ENCODE data around the gene SLC6A1.

SLC6A1 gene

DNA sequence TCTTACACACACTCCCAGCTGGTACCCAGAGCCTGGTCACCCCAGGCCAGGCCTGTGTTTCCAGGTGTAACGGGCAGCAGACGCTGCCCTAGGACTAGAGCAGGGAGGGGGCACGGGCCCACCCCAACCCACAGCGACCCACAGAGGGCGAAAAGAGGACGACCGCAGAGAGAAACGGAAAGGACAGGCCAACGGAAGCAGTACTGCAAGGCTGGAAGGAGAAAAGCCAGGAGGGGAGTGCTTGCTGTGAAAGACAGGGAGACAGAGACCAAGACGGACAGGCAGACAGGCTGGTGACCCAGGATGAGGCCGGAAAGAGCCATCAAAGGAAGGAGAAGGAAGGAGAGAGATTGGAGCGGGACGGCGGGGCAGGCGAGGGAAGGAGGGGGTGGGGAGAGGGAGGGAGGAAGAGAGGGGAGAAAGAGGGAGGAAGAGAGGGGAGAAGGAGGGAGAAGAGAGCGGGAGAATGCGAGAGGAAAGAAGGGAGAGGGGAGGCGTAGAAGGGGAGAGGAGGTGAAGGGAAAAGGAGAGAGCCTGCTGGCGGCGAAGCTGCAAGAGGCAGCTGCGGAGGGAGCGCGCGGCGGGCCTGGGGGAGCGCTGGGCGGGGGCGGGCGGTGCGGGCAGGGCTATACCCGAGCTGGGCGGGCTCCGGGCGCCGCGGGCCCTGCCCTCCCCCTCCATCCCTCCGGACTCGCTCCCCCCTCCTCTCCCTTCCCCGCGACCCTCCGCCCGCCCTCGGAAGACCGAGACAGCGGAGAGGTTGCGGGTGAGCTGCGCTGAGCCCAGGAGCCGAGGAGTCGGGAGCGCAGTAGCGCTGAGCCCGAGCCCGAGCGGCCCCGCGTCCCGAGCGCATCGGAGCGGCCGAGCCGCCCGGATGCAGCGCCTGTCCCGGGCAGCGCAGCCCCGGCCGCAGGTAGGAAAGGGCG lies at the start of gene SLC6A1:
Gene SLC6A1, plus strand, starts transcription at position 732 of the 926 bp plus-strand sequence. CDS start 24,464 bp downstream, outside the sequence.
- no peak for DNase-seq (ENCODE audit: low read depth in 1 of 2, low spot score in 1 of 2)

- DNase-seq (ENCODE audit: low read depth in 1 of 2, low spot score in 1 of 2): no peak
These were observed 47.7 kb upstream of the SLC6A1 start for GRCh38 chr3:10944866-10945265.

DNA sequence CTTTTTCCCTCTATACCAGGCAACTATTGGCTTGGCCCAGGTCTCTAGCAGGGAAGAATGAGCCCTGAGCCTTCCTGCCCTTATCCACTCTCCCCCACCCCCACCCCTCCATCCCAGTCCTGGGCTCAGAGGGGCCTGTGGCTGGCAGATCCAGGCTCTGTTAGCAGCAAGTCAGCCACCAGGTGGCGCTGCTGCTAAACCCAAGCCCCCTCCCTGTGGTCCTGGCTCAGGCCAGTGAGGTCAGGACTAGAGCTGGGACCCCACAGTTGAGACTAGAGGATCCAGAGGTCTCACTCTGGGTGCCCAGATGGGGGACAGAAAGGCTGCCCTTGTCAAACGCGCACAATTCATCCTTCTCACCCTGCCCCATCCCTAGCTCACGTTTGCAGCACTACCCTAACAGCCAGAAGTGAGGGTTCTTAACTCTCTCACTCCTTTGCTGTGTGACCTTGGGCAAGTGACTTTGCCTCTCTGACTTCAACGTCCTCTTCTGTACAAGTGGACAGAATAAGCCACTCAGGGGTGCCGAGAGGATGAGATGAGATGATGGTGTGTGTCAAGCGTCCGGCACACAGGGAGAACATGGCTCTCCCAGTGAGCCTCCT lies 46.8 kb upstream of the SLC6A1 start:
- DNase-seq (ENCODE audit: low read depth in 1 of 2, low spot score in 1 of 2): peak; percentile 8 to 12

DNA sequence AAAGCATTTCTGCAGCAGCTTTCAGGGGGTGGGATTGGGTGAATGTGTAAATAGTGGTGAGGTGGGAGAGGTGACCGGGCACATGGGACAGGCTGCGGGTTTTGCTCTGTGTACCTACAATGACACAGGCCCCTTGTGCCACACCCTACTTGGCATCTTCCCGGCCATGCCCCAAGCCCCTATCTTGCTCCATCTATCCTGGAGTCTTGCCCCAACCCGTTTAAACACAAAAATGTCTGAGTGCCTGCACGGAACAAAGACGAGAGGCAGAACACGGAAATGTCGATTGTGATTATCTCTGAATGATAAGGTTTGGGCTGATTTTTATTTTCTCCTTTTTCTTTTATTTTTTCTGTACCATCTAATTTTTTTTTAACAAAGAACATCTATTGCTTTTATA lies 46.0 kb upstream of the SLC6A1 start:
- DNase-seq (ENCODE audit: low read depth in 1 of 2, low spot score in 1 of 2): no peak

DNA sequence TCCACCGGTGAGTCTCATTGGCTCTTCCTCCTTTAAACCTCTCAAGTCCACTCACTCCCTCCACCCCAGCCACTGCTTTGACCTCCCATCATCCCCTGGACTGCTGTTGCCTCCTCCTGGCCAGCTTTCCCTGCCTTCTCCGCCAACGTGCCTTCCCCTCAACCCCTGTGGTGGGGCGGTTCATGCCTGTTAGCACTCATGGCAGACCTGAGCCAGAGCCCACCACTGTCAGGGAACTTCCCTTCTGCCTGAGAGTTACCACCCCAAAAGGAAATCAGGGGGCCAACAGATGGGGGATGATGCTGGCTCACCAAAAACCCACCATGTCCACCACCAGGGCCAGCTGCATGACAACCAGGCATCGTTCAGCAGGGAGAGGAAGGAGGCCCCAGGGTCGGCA lies 44.2 kb upstream of the SLC6A1 start:
- DNase-seq (ENCODE audit: low read depth in 1 of 2, low spot score in 1 of 2): no peak

- DNase-seq (ENCODE audit: low read depth in 1 of 2, low spot score in 1 of 2): no peak
These were observed 43.4 kb upstream of the SLC6A1 start for GRCh38 chr3:10949197-10949596.

DNA sequence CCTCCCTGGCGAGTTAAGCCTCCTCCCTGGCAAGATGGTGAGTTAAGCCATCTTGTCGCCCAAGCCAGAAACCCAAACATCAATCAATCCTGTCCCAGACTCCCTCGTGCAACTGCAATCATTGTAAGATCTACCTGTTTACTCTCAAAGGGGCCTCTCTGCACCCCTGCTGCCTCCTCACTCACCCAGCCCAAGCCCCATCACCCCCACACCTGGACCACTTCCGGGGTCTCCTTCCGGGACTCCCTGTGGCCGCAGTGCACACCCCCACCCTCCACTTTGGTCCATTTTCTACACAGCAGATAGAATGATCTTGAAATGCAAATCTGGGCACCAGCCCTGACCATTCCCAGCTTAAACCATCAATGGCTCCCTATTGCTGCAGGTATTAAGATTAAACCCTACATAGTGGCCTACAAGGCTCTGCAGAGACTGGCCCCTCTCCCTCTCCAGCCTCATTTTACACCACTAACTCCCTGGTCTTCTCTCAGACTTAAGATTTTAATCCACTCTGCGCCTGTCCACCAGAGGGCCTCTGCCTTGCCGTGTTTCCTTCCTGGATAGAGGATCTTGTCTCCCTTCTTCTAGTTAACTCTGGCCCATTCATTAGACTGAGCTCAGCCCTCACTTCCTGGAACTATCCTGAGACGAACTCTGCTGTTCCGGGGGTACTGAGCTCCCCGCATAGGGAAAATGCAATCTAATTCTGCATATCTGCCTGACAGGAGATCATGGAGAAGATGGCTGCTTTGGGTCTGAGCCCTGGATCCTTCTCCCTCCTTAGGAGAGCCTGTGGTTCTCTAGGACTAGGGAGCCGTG lies 41.9 kb upstream of the SLC6A1 start:
- DNase-seq (ENCODE audit: low read depth in 1 of 2, low spot score in 1 of 2): no peak

DNA sequence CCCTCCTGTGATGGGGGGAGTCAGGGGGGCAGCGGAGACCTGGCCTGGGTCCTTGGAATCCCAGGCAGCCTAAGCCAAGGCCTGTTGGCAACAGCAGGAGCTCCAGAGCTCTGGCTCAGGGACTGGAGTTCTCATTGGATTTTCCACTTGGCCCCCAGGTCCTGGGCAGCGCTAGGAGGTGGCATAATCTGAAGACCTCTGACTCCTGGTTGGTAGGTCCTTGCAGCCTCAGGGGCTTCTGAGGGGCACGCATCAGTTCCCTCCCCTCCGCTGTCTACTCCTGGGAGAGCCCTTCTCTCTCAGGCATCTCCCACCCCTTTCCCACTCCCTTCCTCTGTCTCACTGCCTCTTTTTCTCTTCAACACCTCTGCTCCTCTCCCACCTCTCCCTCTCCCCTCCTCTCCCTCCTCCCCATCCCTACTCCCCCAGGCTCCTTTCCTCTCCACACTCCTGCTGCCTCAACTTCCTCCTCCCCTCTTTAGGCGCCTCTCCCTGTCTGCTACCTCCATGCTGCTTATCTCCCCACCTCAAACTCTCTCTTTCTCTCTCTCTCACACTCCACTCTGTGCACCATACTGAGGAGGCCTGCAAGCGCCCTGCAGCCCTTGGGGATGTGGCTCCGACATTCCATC lies 41.1 kb upstream of the SLC6A1 start:
- DNase-seq (ENCODE audit: low read depth in 1 of 2, low spot score in 1 of 2): no peak

DNA sequence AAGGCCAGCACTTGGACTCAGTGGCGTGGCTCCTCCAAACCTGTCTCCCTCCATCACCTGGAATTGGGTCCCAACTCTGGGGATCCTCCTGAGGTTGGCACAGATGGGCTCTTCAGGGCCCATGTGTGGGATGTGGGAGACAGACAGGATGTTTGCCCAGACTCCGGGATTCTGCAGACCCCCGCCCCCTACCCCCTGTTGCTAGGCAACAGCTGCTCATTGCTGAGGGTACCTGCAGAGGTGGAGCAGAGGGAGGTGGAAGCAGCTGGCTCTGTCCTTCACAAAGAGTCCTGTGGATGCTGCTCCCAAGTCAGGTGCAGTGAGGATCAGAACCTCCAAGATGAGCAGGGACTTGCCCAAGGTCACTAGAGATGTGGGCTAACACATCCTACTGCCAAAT lies 40.0 kb upstream of the SLC6A1 start:
- no peak for DNase-seq (ENCODE audit: low read depth in 1 of 2, low spot score in 1 of 2)

DNA sequence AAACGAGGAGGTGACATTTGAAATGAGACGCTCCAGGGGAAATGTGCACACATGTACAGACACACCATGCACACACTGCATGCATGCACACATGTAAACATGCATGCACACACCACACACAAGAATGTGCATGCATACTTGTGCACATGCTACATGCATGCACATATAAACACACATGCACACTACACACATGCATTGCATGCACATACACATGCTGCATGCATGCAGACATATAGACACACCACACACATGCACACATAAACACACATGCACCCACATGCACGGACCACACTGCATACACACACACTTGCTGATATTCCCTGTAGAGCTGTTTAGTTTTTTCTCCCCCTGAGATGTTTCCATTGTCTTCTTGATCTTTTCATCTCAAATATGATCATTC lies 37.8 kb upstream of the SLC6A1 start:
- no peak for DNase-seq (ENCODE audit: low read depth in 1 of 2, low spot score in 1 of 2)

- DNase-seq (ENCODE audit: low read depth in 1 of 2, low spot score in 1 of 2): no peak
These were observed 36.7 kb upstream of the SLC6A1 start for GRCh38 chr3:10955711-10956453.

GRCh38 chr3:10956531-10956930 lies 36.0 kb upstream of the SLC6A1 start:
- DNase-seq (ENCODE audit: low read depth in 1 of 2, low spot score in 1 of 2): no peak

GRCh38 chr3:10956986-10957385 lies 35.6 kb upstream of the SLC6A1 start:
- no peak for DNase-seq (ENCODE audit: low read depth in 1 of 2, low spot score in 1 of 2)

DNA sequence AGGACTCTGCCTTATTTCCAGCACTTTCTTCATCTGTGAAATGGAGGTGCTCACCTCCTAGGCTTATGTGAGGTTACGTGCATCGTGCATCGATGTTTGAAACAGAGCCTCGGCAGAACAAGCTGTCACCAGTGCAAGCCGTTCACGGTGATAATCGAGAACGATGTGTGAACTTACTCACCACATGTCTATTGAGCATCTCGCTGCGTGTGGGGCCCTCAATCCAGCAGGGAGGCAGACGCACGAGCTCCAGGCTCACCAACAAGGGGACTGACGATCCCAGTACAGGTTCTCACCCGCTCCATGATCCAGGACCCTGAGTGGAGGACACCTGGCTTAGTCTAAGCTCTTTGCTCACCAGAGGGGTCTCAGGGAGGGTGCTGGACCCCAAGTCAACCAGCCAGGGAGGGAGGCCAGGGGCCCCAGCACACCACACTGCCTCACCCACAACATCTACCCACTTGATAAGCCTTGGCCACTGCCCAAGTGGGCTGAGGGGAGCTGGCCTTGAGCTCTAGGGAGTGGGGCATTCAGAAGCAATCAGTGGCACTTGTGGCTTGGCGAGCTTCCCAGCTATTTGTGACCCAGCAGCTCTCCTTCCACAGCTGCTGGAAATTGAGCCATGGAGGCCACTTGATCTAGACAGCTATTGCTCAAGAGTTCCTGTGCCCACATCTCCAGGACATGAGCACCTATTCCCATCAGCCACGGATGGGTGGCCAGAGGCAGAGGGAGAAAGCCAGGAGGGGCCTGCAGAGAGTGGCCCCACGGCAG lies 34.4 kb upstream of the SLC6A1 start:
- no peak for DNase-seq (ENCODE audit: low read depth in 1 of 2, low spot score in 1 of 2)

DNA sequence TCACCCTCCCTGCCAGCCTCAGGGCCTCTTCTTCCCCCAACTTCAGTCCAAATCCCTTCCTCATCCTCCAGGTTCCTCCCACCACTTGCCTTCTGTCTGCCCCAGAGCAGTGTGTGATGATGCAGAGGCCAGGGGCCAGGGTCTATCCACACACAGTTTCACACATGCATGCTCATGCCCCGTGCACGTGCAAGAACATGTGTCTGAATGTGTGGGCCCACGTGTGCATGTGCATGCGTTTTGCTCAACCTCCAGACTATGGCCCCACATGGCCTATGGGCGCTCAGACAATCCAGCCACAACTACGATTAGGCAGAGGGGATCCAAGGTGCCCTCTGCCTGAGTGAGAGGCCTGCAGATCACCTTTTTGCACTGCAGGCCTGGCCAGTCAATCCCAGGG lies 32.3 kb upstream of the SLC6A1 start:
- DNase-seq (ENCODE audit: low read depth in 1 of 2, low spot score in 1 of 2): no peak

- no peak for DNase-seq (ENCODE audit: low read depth in 1 of 2, low spot score in 1 of 2)
These were observed 30.6 kb upstream of the SLC6A1 start for GRCh38 chr3:10961921-10962320.

- no peak for DNase-seq (ENCODE audit: low read depth in 1 of 2, low spot score in 1 of 2)
These were observed 30.0 kb upstream of the SLC6A1 start for GRCh38 chr3:10962481-10963036.

- DNase-seq (ENCODE audit: low read depth in 1 of 2, low spot score in 1 of 2): no peak
These were observed 27.9 kb upstream of the SLC6A1 start for GRCh38 chr3:10964537-10965167.

DNA sequence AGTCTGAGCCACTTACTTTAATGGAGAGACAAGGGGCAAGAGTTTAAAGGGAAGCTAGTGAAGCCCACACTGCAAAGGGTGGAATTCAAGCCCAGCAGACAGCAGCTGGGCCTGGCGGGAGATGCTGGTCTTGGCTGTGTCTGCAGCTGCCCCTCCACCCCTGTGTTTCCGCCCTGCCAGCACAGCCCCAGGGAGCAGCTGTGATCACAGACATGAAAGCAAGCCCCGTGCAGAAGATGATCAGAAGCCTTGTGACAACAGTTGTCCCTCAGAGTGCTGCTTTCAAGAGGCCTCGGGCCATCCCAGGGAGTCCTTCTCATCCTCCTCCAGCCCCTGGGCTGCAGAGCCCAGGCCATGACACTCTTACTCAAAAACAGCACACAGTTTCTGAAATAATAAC lies 24.1 kb upstream of the SLC6A1 start:
- DNase-seq (ENCODE audit: low read depth in 1 of 2, low spot score in 1 of 2): no peak

All from activated CD4-positive, alpha-beta T cell treated with anti-CD3 and anti-CD28 coated beads, Interleukin-2, amount 50 U/mL, for 24 hours (primary cell).